M059J (cell line): ENCODE measurements around the gene USP31. TPM values are rescaled to one million over a fixed set of nuclear protein-coding genes. Genes with fewer than 3 reads are reported as not detected.
"Not testable (repeated sequence)": the region's sequence is repeated elsewhere in the genome, so short reads cannot be mapped to it uniquely, and the experiment has no call there.

ENCODE experiments used
- DNase-seq: peaks from one replicate; pipeline ENCODE4 v3.0.0-alpha.2; 2012; ENCODE audit warnings: low read depth
- total RNA-seq: library from RNA; depleted of rRNA; stranded (reverse); fragments of >200 nt; shearing (Covaris generic); gene quantifications from 2 replicates; pipeline ENCODE4 v1.2.3, GENCODE V29; 2014

The USP31 gene
- total RNA-seq, 1 experiment from 2014 or later = 10.6 TPM

DNA sequence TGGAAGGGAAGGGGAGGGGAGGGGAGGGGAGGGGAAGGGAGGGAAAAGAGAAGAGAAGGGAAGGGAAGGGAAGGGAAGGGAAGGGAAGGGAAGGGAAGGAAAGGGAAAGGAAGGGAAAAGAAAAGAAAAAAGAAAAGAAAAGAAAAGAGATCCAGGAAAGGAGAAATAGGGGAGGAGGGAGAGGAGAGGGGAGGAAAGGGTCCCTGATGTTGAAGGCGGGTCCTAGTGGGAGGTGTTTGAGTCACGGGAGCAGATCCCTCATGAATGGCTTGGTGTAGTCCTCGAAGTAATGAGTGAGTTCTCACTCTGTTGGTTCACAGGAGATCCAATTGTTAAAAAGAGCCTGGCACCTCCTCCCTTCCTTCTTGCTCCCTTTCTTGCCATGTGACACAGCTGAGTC lies 6.9 kb upstream of the USP31 start:
- no peak for DNase-seq

DNA sequence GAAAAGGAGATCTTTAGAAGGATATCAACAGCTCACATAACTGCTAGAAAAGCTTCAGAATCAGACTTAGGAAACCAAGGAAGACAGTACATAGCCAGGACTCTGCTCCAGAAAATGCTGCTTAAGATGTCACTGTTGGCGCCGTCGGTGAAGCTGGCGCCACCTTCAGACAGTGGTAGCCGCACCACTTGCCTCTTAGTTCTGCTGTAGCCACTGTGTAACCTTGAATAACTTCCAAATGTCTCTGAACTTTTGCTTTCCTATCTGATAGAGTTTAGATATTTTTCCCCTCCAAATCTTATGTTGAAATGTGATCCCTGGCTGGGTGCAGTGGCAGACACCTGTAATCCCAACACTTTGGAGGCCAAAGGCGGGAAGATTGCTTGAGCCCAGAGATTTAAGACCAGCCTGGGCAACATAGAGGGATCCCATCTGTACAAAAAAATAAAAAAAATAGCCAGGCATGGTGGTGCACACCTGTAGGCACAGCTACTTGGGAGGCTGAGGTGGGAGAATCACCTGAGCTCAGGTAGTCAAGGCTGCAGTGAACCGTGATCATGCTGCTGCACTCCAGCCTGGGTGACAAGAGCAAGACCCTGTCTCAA lies 6.3 kb upstream of the USP31 start:
- DNase-seq = no peak

GRCh38 chr16:23152386-23153178 lies 3.3 kb upstream of the USP31 start:
- DNase-seq = no peak

GRCh38 chr16:23149993-23150364 lies 727 bp upstream of the USP31 start:
- no peak for DNase-seq

DNA sequence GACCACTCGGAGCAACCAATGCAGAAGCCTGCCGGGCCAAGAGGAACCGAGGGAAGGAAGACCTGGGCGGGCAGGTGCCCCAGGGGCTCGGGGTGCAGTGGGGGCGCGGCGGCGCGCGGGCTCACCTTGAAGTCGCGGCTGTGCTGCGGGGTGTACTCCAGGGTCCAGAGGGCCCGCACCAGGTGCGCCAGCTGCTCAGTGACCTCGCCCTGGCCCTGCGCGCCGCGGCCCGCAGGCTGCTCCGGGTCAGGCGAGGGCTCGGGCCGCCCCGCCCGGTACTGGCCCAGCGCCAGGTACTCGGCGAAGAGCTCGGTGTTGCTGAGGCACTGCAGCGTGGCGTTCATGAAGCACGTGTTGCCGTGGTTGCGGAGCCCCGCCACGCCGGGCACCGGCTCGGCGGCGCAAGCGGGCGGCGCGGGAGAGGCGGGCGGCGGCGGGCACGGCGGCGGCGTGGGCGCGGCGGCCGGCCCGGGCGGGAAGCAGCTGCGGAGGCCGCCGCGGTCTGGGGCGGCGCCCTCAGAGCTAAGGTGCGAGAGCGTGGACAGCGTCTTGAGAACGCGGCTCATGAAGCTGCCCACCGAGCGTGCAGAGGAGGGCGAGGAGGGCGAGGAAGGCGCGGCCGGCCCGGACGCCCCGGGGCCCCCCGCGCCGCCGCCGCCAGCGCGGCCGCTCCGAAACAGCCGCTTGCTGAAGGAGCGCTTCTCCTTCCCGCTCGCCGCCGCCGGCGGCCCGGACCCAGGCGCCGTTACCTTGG lies 562 bp downstream of the USP31 start:
- peak; percentile 49 for DNase-seq

GRCh38 chr16:23148166-23148512 lies 1.1 kb downstream of the USP31 start:
- DNase-seq = no peak

- no peak for DNase-seq
Measured at GRCh38 chr16:23147666-23148065, 1.6 kb downstream of the USP31 start.

- no peak for DNase-seq
Measured at GRCh38 chr16:23146877-23147601, 2.2 kb downstream of the USP31 start.

- DNase-seq = peak; percentile 91
Measured at GRCh38 chr16:23145608-23146007, 3.6 kb downstream of the USP31 start.

- peak; percentile 74 for DNase-seq
Measured at GRCh38 chr16:23145186-23145585, 4.1 kb downstream of the USP31 start.

GRCh38 chr16:23144393-23144792 lies 4.9 kb downstream of the USP31 start:
- not testable (repeated sequence) for DNase-seq

GRCh38 chr16:23143391-23143790 lies 5.9 kb downstream of the USP31 start:
- DNase-seq = no peak

DNA sequence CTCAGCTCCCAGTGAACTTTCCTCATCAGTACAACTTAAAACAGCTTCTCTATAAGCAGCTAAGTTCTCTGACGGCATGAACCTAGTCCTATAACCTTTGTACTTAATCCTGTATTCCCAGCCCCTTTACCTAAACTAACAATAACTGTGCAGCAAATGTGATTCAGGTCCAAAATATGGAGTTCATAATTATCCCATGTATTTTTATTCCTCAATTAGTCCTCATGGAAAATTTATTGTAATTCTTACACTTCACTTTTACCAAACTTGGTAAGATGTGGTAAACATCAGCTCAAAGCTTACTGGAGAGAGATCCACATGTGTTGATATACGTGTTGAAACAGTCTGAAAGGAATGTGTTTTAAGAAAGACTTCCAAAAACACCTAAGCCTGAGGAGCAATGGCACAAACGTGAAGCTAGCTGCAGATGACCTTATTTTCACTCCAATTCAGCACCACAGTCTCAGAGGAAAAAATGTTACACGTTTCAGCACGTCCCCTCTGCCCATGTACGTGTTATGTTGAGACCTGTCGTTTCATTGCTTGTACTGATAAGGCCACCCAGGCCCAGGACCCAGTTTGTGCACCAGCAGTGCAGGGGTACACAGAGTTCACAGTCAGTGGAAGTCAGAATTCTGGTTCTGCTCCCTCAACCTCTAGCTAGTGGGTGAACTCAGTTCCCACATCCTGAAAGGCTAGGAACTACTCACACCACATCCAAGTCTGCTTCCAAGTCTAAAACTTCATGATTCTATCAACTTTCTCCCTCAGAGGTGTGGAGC lies 7.1 kb downstream of the USP31 start:
- DNase-seq = no peak

GRCh38 chr16:23141500-23141899 lies 7.8 kb downstream of the USP31 start:
- no peak for DNase-seq

- no peak for DNase-seq
Measured at GRCh38 chr16:23141033-23141432, 8.2 kb downstream of the USP31 start.

- no peak for DNase-seq
Measured at GRCh38 chr16:23140107-23140506, 9.1 kb downstream of the USP31 start.

DNA sequence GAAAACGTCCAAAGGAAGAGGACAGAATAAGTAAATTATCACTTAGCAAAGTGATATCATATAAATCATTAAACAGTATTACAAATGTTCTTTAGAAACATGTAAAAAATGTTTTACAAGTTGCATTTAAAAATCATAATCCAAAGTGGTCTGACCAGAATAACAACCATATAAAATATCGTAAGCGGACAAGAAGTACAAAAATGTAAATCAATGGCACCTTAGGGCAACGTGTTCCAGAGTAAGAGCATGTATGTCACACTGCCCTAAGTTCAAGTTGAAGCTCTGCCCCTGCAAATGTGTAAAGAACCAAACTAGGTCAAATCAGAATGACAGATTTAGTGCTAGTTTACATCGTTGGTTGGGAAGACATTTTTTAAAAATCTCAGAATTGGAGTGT lies 11.4 kb downstream of the USP31 start:
- DNase-seq = no peak

DNA sequence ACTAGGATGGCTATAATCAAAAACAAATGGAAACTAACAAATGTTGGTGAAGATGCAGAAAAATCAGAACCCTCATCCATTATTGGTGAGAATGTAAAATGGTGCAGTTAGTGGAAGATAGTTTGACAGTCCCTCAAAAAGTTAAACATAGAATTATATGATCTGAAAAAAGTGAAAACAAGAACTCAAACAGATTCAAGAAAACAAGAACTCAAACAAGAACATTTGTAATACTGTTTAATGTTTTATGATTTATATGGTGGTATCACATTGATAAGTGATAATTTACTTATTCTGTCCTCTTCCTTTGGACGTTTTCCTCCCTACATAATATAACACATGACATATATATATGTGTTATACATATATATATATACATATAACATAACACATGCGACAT lies 12.0 kb downstream of the USP31 start:
- DNase-seq = no peak

DNA sequence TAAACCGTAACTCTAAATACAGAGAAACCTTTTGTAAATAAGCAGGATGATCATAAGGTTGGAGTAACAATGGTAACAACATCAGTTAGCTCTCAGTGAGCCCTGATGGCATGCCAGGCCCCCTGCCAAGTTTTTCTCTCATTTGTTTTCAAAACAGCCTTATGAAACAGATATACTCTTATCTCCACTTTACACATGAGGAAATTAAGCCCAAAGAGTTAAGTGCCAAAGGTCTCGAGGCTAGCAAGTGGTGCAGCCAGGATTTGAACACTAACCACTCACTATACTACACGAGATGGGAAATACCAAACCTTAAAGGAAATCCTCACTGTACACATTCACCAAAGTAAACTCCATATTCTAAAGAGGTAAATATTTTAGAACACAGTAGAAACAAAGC lies 15.0 kb downstream of the USP31 start:
- DNase-seq = peak; percentile 22

GRCh38 chr16:23132775-23133463 lies 16.3 kb downstream of the USP31 start:
- no peak for DNase-seq
